Kidney glomerular epithelial cell (primary cell): ENCODE data around the gene ADAMTS14.

ENCODE experiments used
- DNase-seq: peaks from one replicate; lab custom pipeline; 2025; lab: John Stamatoyannopoulos, UW

Gene ADAMTS14

DNA sequence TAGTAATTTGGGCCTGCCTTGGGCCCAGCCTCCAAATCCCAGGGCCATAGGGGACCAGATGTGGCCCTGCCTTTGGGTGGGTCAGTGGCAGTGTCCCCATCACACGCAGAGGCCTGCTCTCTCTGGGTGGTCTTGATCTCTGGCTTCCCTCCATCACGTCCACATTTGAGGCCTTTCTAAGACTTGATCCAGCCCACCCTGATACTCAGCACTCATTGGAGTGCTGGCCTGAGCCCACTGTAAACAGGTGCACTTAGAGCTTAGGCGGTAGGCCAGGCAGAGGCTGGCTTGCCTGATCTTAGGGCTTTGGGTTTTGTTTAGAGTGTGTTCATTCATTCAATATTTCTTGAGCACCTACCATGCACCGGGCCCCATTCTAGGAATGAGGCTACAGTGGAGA lies 60.3 kb downstream of the ADAMTS14 start:
- no peak for DNase-seq

DNA sequence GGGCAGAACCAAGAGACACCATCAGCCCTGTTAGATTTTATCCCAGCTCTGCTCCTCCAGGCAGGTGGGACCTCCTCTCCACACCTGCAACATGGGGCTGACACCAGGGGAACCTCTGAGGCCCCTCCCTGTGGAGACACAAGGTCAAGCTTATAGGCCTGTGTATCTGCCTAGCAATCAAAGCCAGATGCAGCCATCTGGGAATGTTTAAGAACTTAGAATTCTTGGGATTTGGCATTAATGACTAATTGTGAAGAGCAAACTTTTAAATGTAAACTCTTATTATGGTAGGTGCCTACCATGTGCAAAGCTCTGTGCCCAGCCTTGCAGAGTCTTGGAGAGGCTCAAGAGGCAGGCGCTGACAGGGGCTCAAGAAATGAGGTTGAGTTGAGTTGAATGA lies 60.7 kb downstream of the ADAMTS14 start:
- DNase-seq = no peak

DNA sequence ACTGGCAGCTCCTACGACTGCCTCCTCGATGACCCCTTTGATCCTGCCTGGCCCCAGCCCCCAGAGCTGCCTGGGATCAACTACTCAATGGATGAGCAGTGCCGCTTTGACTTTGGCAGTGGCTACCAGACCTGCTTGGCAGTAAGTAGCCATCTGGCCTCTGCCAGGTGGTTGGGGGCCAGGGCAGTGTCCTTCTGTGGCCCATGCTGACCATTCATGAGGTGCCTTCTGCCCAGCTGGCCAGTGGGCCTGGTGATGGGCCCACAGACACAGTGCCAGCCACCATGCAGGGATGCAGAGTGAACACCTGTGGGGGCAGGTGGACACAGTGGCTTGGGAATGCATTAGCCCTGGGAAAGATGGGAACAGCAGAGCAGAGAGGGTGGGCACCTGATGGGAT lies 62.9 kb downstream of the ADAMTS14 start:
- DNase-seq = no peak

DNA sequence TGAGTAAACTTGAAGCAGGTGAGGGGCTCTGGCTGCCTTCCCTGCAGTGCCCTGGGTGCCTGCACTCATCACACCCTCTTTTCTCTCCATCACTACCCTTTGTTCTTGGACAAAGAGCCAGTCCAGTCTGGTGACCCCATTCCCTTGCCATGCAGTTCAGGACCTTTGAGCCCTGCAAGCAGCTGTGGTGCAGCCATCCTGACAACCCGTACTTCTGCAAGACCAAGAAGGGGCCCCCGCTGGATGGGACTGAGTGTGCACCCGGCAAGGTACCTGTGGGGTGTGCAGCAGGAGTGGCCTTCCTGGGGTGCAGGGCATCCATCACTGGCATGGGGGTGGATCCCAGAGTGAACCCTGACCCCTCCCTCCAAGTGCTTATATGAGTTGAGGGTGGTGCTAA lies 64.2 kb downstream of the ADAMTS14 start:
- DNase-seq = no peak

DNA sequence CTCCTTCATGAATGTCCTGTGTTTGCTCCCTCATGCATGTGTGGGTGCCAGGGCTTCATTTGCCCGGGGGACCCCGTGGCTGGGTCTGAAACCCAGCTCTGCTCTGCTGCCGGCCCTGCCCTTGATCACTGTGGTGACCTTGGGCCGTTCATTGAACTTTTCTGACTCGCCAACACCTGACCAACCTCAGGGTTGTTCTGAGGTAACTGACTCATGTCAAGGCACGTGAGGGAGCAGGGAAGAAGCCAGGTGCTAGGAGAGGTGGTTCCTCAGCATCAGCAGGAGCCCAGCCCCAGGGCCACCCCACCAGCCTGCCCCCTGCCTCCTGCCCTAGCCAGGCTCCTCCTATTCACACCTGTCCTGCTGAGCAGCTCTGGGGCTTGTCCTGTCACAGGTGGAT lies 64.9 kb downstream of the ADAMTS14 start:
- no peak for DNase-seq

DNA sequence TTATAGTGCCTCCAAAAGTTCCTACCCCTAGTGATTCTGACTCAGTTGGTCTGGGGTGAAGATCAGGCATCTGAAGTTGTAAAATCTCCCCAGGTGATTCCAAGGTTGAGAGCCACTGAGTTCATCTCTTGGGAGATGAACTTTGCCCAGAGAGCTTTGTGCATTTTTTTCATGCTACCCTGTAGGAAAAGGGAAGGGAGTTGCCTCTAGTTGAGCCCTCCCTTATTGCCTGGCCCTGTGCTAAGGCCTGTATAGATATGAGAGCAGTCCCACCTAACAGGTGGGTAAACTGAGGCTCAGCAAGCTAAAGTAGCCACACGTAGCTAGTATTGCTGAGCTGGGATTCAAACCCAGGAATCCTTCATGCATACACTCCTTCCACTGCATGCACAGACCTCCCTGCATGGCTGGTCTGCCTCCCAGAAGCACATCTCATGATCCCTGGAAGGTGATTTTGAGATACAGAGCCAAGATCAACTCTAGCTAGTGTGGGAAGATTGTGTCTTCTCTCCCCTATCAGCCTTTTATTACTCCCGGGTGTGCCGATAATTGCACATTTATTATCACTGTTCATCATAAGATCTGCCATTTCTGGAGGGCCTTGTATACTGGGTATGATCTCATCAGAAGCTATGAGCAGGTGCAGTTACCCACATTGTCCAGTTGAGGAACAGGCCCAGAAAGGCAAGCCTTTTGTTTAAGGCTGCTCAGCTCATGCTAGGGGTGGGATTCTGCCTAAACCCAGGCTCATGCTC lies 65.9 kb downstream of the ADAMTS14 start:
- DNase-seq = peak; percentile 12

DNA sequence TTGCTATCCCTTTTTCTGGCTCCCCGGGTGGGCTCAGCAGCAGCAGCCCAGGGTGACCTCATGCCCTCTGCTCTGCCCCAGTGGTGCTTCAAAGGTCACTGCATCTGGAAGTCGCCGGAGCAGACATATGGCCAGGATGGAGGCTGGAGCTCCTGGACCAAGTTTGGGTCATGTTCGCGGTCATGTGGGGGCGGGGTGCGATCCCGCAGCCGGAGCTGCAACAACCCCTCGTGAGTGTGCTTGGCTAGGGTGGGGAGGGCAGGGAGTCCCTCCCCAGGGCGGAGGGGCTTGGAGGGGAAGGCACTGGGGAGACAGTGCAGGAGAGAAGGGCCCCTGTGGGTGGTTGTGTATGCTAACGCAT lies 66.4 kb downstream of the ADAMTS14 start:
- no peak for DNase-seq

DNA sequence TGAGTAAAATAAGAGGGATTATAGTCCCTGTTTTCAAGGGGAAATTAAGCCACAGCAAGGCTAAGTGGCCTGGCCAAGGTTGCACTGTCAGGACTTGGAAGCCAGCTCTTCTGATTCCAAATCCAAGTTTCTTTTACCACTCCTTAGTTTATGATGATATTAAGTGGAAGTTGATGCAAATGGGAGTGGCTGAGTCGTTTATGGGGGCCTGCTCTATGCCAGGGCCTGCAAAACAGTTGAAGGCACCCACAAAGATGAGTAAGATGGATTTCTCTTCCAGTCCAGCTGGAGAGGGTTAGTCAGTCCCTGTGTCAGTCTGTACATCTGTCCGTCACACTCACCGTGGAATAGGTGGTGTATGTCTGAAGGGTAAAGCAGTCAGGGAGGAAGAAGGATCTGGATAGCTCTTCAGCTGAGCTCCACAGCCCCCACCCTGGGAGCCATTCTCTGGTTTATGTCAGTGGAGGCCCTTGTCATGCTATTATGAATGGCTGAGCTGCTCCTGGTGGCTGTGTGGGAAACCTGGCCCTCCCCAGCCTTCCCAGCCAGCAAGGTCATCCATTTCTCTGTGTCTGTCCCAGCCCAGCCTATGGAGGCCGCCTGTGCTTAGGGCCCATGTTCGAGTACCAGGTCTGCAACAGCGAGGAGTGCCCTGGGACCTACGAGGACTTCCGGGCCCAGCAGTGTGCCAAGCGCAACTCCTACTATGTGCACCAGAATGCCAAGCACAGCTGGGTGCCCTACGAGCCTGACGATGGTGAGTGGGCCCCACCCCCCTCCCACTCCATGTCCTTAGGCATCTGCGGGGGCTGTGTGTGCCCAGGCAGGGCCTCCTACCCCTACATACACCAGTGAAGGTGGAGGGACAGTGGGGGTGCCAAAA lies 68.3 kb downstream of the ADAMTS14 start:
- DNase-seq = no peak

DNA sequence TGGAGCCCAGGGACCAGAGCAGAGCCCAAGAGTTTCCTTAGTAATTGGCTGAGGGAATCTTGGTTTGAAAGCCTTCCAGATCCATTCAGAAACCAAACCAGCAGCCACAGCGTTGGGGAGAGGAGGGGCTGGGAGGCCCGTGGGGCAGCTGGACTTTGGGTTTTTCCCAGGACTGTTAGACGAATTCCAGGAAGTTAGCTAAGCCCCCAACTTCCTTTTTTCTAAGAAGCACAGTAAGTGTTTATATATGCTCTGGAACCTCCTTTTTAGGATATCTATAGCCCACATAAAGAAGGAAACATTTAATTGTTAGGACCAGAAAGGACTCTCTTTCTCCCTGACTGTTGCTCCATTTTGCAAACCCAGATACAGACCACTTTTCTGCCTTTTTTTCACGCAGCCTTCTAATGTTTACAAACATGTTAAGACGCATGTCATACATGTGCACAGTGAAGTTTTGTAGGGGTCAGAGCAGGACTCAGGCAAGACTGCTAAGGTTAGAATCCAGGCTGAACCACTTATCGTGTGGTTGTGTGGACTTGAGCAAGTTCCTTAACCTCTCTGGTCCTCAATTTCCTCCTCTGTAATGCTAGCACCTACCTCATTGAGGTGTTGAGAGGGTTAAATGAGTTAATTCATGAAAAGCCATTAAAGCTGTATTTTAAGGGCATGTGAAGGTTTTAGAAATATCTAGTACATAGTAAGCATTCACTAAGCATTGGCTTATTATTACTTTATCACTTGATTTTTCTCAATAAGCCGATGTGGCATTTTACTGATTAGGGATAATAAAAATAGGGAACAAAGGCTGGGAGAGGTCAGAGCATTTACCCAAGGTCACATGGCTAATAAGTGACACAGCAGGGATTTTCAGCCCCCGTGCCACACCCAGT lies 70.5 kb downstream of the ADAMTS14 start:
- no peak for DNase-seq

DNA sequence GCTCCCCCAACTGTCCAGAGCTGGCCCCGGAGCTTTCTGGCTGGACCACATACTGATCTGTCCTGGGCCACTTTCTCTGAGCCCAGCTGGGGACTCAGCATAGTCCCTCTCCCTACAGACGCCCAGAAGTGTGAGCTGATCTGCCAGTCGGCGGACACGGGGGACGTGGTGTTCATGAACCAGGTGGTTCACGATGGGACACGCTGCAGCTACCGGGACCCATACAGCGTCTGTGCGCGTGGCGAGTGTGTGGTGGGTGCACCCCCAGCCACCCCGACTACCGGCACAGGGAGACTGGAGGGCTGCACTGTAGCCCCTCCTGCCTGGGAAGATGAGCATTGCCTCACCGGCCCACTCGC lies 71.1 kb downstream of the ADAMTS14 start:
- DNase-seq = no peak

DNA sequence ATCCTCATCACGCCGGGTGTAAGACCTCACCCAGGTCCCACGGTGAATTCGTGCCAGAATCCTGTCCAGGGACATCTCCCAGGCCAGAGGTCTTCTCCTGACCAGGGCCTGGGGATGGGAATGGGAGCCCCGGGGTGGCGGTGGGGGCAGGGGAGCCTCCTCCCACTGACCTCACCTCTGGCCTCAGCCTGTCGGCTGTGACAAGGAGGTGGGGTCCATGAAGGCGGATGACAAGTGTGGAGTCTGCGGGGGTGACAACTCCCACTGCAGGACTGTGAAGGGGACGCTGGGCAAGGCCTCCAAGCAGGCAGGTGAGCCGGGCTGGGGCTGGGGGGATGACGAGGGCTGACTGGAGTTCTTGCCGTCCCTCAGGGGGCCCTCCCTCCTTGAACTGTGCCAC lies 71.6 kb downstream of the ADAMTS14 start:
- no peak for DNase-seq

DNA sequence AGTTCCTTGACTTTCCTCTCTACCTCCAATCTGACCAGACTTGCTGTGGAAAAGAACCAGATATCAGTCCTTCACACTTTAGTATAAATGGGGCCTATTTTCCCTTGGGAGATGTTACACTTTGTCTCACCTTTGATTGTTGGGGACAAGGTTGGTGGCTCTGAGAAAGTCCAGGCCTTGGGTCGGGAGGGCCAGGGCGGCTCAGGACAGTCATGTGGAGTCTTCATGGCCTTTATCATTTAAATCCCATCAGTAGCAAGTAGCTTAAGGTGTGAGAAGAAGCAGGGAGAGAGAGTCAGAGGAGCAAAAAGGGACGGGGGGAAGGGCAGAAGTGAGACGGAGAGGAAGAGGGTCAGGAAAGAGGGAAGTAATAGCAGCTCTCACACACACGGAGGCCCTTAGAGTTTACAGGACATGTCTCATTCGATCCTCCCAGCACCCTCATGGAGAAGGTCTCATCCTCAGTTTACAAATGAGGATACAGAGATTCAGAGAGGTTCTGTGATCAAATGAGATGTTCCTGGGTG lies 72.4 kb downstream of the ADAMTS14 start:
- DNase-seq = no peak

DNA sequence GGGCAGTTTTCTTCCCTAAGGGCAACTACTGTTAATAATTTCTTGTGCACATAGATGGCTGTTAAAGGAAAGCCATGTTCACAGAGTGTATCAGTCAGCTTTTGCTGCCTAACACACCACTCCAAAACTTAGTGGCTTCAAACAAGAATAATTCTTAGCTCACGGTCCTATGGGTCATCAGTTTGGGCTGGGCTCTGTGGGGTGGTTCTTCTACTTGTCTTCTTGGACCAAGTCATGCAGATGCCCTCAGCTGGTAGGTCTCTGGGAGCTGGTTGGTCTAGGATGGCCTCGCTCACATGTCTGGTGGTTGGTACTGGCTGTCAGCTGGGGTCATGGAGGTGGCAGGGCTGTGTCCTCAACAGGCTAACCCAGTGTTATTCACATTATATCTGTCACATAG lies 73.2 kb downstream of the ADAMTS14 start:
- no peak for DNase-seq

DNA sequence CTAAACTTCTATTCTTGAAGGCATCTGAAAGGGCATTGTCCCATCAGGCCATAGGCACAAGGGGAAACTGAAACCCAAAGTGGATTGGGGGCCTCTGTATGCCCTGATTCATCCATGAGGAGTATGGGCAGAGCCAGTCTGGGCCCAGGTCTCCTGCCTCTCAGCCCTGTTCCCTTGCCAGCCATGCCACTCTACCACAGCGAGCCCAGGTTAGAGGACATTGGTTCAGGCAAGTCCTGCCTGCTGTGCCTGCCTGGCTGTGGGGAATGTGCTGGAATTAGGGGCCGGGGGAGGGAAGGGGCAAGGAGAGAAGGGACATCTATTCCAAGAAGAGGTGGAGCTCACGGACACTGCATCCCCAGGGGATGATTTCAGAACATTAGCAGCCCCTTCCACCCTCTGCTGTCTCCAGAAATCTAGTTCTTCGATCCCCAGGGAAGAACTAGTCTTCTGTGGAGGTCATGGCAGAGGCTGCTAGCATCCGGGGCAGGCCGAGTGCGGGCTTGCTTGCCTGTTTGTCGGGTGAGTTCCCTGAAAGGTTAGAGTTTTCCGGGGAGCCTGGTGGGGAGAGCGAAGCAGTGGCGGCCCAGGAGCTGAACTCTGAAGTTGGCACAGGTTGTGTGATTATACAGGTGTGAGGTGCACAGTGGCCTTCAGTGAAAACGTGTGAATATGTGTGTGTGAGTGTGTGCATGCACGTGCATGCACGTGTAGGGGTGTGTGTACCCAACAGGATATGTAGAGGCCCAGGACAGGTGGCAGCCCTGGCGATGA lies 75.1 kb downstream of the ADAMTS14 start:
- no peak for DNase-seq

DNA sequence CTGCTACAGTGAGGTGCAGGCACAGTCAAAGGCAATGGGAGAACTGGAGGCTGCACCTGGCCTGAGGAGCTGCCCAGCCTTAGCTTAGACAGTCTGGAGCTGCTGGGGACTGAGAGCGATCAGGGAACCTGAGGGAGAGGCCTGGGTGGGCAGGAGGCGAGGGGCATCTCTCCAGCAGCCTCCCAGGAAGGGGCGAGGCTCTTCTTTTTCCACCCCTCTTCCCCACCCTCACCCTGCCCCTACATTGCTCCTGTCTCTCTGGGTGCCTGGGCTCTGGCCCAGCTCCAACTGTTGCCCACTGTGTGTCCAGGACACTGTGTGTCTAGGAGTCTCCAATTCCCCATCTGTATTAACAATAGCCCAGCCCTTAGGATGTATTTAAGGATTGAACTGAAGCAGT lies 76.0 kb downstream of the ADAMTS14 start:
- DNase-seq = no peak

DNA sequence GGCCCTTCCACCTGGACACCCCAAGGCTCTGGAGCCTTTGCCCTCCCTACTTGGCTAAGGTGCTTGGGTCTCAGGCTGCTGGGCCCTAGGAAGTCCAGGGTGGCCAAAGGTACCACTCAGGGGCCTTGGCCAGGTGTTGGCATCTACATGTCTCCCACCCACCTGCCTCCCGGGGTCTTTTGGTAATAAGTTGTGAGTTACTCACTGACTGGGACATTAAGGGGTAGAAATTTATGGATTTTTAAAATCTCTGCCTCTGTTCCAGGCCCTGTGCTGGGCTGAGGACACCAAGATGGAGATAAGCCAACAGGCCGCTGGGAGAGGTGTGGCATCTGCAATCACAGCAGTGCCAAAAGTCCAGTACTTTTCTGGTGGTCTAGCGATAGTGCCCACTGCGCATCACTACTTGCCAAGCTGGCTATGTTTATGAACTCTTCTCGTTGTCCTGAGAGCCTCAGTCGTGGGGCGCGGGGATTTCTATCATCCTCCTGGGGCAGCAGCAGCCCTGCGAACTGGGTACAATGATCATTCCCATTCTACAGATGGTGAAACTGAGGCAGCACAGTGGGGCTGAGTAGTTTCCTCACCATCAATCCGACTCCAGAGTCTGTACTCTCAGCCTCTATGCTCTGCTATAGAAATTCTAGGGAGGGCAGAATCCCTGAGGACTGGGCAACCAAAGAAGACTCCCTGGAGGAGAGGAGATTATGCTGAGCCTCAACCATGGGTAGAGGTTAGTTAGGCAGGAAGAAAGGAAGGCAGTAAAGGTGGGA lies 76.7 kb downstream of the ADAMTS14 start:
- no peak for DNase-seq

DNA sequence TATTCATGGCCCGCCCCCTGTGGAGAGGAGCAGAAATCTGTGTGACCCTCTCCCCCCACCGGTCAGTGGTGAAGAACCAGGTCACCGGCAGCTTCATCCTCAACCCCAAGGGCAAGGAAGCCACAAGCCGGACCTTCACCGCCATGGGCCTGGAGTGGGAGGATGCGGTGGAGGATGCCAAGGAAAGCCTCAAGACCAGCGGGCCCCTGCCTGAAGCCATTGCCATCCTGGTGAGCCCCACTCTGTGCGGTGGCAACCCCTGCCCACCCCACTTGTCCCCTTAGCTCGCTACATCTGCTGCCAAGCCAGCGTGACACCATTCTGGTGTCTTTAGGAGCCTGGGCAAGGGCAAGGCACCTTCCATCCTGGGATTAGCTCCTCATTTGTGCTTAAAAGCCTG lies 77.5 kb downstream of the ADAMTS14 start:
- no peak for DNase-seq

DNA sequence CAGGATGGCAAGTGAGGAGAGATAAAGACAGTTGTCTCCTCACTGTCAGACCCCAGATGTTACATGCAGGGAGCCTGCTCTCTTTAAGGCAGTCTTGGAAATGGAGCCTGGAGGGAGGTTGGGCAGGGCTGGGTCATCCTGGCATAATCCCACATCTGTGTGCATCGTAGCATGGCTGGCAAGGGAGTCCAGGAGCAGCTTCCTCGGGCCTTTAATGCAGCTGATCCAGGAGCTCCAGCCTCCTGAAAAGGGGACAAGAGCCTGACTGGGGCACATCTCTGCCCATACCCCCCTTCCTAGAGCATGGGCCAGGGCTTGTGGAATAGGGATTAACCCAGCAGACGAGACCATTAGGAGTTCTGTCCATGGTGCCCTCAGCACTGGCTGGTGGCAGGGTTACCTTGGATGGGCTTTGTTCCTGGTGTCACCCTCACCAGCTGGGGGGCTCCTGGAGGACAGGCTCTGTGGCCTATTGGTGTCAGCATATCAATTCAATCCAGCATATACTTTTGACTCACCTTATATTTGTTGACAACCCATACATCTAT lies 77.9 kb downstream of the ADAMTS14 start:
- no peak for DNase-seq

DNA sequence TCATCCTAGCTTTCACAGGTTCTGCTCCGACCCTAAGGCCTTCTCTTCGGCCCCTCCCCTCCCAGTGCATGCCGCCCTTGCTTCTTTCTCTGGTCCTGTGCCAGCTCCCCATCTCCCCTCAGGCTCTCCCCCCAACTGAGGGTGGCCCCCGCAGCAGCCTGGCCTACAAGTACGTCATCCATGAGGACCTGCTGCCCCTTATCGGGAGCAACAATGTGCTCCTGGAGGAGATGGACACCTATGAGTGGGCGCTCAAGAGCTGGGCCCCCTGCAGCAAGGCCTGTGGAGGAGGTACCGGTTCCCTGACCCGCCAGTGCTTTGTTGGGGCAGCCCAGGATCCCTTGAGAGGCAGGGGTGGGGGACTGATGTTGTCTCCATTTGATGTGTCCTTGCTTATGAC lies 79.0 kb downstream of the ADAMTS14 start:
- no peak for DNase-seq

DNA sequence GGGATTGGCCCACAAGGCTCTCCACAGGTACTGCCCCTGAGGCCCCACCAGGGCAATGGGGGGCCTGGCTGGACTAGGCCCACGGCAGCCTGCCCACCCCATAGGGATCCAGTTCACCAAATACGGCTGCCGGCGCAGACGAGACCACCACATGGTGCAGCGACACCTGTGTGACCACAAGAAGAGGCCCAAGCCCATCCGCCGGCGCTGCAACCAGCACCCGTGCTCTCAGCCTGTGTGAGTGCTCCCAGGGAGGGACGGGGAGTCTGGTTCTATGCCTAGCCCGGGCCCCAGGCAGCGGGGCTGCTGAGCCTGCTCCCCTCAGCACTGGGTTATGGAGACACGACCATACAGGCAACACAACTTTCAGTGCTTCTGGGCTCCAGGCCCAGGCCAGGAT lies 79.7 kb downstream of the ADAMTS14 start:
- no peak for DNase-seq

DNA sequence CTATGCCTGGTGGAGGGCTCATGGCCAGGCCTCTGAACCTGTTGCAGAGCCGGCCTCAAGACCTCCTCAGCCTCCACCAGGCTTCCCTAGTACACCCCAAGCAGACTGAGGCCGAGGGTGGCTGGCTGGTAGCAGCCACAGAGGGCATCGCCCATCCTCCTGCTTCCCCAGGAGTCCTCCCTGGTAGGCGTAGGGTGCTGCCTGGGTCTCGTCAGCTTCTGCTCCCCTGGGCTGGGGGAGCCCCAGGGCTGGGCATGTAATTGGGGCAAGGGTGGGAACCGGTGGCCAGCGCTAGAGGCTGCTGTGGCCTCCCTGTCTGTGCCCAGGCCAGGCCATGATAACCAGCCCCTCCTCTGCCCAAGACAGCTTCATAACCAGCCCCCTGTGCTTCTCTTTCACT lies 80.3 kb downstream of the ADAMTS14 start:
- DNase-seq = no peak
